Epithelial cell of proximal tubule (primary cell): ENCODE results near the gene CNTN5. TPM values are rescaled to one million over a fixed set of nuclear protein-coding genes. Genes with fewer than 3 reads are reported as not detected.

Experiments
- DNase-seq: peaks from one replicate; pipeline ENCODE4 v3.0.0-alpha.2; 2011; ENCODE audit warnings: low read depth
- H3K4me3 ChIP-seq: 2 replicates; pipeline ENCODE4 v1.5.1; 2011; ENCODE audit warnings: low read depth, mild to moderate bottlenecking, low read length
- total RNA-seq: library from RNA; depleted of rRNA; stranded (reverse); fragments of >200 nt; gene quantifications from 2 replicates; pipeline ENCODE4 v1.2.3, GENCODE V29; 2015
- TF ChIP-seq, protein P1 (sequence below): conservative IDR thresholded peaks from 2 replicates; pipeline ENCODE4 v1.5.1; 2012; ENCODE audit warnings: low read depth, mild to moderate bottlenecking, low read length

CNTN5 gene
- total RNA-seq, 1 donor from 2014 or later = not detected

DNA sequence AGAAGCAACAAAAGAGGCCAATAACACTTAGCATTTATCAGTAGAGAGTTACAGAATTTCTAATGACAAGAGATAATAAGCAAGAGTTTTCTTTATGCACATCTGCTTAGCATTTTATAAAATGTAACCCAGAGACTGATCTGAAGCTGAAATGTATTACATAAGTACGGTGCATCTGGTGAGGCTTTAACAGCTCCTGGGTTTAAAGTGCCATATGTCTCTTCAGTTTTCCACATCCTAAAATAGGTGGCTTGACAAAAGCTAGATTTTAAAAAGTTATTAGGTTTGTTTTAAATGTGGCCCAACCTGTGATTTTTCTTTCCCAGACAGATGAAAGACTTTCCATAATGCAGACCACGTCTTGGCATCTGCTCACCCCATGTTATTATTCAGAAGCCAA lies 1045.7 kb downstream of the CNTN5 start:
- TF ChIP-seq, protein P1, sequence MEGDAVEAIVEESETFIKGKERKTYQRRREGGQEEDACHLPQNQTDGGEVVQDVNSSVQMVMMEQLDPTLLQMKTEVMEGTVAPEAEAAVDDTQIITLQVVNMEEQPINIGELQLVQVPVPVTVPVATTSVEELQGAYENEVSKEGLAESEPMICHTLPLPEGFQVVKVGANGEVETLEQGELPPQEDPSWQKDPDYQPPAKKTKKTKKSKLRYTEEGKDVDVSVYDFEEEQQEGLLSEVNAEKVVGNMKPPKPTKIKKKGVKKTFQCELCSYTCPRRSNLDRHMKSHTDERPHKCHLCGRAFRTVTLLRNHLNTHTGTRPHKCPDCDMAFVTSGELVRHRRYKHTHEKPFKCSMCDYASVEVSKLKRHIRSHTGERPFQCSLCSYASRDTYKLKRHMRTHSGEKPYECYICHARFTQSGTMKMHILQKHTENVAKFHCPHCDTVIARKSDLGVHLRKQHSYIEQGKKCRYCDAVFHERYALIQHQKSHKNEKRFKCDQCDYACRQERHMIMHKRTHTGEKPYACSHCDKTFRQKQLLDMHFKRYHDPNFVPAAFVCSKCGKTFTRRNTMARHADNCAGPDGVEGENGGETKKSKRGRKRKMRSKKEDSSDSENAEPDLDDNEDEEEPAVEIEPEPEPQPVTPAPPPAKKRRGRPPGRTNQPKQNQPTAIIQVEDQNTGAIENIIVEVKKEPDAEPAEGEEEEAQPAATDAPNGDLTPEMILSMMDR = no peak
- no peak overlapping the region for H3K4me3 ChIP-seq
- DNase-seq = no peak

DNA sequence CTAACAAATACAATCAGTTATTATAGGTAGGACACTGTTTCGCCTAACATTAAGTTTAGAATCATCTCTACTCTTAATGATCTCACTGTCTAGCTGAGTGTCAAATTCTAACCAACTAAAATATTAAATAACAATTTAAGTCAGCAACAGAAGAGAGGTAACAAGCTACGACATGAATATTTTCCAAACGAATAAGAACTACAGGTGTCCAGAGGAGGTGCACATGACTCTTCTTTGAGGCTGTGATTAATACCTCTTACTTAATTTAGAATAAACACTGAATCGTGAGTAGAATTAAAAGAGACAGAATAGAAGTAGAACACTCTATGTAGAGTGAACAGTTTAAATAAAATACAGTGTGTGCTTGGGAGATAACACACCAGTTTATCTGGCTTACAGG lies 1047.4 kb downstream of the CNTN5 start:
- H3K4me3 ChIP-seq = no peak overlapping the region
- DNase-seq = no peak
- TF ChIP-seq, protein P1 = no peak

DNA sequence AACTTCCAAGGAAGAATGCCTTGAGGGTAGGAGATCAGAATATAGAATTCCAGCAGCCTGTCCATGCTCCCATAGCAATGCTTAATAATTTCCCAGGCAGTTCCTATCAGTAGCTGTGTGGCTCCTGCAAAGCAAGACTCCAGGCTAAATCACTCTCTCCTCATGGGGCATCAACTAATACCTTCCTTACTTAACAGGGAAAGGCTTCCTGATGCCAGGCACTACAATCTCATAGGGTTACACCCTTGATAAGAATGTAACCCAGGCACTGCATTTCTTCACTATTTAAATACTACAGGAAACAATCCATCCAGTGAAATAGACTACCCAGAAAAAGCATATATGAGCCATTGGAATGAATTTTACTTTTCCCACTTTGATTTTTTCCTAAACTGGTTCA lies 1051.4 kb downstream of the CNTN5 start:
- no peak overlapping the region for H3K4me3 ChIP-seq
- TF ChIP-seq, protein P1 = no peak
- DNase-seq = no peak

GRCh38 chr11:100080381-100080780 lies 1059.6 kb downstream of the CNTN5 start:
- DNase-seq = no peak
- no peak overlapping the region for H3K4me3 ChIP-seq
- TF ChIP-seq, protein P1 = no peak

GRCh38 chr11:100080821-100081220 lies 1060.1 kb downstream of the CNTN5 start:
- no peak overlapping the region for H3K4me3 ChIP-seq
- DNase-seq = no peak
- TF ChIP-seq, protein P1 = no peak

GRCh38 chr11:100093698-100094097 lies 1072.9 kb downstream of the CNTN5 start:
- TF ChIP-seq, protein P1 = no peak
- DNase-seq = no peak
- H3K4me3 ChIP-seq = no peak overlapping the region

- no peak overlapping the region for H3K4me3 ChIP-seq
- DNase-seq = no peak
- TF ChIP-seq, protein P1 = no peak
These were observed 1073.5 kb downstream of the CNTN5 start for GRCh38 chr11:100094121-100094865.
